ENCODE data around the gene SYT12. TPM values are rescaled to one million over a fixed set of nuclear protein-coding genes. Genes with fewer than 3 reads are reported as not detected.
"Not testable (repeated sequence)": the region's sequence is repeated elsewhere in the genome, so short reads cannot be mapped to it uniquely, and the experiment has no call there.

The SYT12 gene
- total RNA-seq, 1 donor from 2014 or later: not detected

- Histone ChIP-seq H3K27ac (no peak overlapping the region), H3K9me3 (no peaks in the 10 kb centered on the region), H3K27me3 (ENCODE audit: low read depth) (no peaks in the 10 kb centered on the region), H3K4me3 (no peak overlapping the region), H3K36me3 (no peaks in the 10 kb centered on the region), H3K4me1 (no peaks in the 10 kb centered on the region)
- no peak for TF ChIP-seq CTCF (IDR thresholded peaks at IDR 0.05)
- DNase-seq (no peak), ATAC-seq (no peak)
- intact Hi-C loops (cut with DNase I): no loop called here
These were observed 34.9 kb upstream of the SYT12 start for GRCh38 chr11:66987924-66988637.

DNA sequence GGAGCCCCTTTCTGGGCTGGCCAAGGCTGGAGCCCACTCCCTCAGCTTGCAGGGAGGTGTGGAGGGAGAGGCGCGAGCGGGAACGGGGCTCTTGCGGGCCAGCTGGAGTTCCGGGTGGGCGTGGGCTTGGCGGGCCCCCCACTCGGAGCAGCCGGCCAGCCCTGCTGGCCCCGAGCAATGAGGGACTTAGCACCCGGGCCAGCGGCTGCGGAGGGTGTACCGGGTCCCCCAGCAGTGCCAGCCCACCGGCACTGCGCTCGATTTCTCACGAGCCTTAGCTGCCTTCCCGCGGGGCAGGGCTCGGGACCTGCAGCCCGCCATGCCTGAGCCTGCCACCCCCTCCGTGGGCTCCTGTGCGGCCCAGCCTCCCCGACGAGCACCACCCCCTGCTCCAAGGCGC is 34.2 kb upstream of the SYT12 start:
- H3K27me3 ChIP-seq (ENCODE audit: low read depth); H3K9me3 ChIP-seq; DNase-seq; H3K36me3 ChIP-seq; intact Hi-C loops (cut with DNase I); H3K4me3 ChIP-seq; H3K4me1 ChIP-seq; ATAC-seq; H3K27ac ChIP-seq: not testable (repeated sequence)

DNA sequence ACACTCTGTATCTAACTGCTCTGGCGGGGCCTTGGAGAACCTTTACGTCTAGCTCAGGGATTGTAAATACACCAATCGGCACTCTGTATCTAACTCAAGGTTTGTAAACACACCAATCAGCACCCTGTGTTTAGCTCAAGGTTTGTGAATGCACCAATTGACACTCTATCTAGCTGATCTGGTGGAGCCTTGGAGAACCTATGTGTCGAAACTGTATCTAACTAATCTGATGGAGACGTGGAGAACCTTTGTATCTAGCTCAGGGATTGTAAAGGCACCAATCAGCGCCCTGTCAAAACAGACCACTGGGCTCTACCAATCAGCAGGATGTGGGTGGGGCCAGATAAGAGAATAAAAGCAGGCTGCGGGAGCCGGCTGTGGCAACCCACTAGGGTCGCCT is 33.6 kb upstream of the SYT12 start:
- H3K9me3 ChIP-seq; DNase-seq; H3K27ac ChIP-seq; H3K4me3 ChIP-seq; intact Hi-C loops (cut with DNase I); H3K36me3 ChIP-seq; H3K4me1 ChIP-seq; H3K27me3 ChIP-seq (ENCODE audit: low read depth); ATAC-seq: not testable (repeated sequence)

GRCh38 chr11:66992041-66992440 is 30.9 kb upstream of the SYT12 start:
- ATAC-seq (no peak), DNase-seq (no peak)
- H3K27me3 ChIP-seq (ENCODE audit: low read depth): no peaks in the 10 kb centered on the region
- no peak for TF ChIP-seq CTCF (IDR thresholded peaks at IDR 0.05)
- no peaks in the 10 kb centered on the region for H3K4me1 ChIP-seq
- no peak overlapping the region for H3K27ac ChIP-seq
- no peak overlapping the region for H3K4me3 ChIP-seq
- no peaks in the 10 kb centered on the region for H3K9me3 ChIP-seq
- intact Hi-C loops (cut with DNase I): no loop called here
- no peaks in the 10 kb centered on the region for H3K36me3 ChIP-seq

GRCh38 chr11:66996609-66997273 is 26.2 kb upstream of the SYT12 start:
- H3K4me3 ChIP-seq: no peak overlapping the region
- no peak for DNase-seq
- H3K27me3 ChIP-seq (ENCODE audit: low read depth): no peaks in the 10 kb centered on the region
- intact Hi-C loops (cut with DNase I): no loop called here
- no peak for TF ChIP-seq CTCF (IDR thresholded peaks at IDR 0.05)
- no peaks in the 10 kb centered on the region for H3K4me1 ChIP-seq
- H3K27ac ChIP-seq: no peak overlapping the region
- H3K9me3 ChIP-seq: no peaks in the 10 kb centered on the region
- ATAC-seq: peak in 1 of 2 donors; percentile 48
- H3K36me3 ChIP-seq: no peaks in the 10 kb centered on the region

DNA sequence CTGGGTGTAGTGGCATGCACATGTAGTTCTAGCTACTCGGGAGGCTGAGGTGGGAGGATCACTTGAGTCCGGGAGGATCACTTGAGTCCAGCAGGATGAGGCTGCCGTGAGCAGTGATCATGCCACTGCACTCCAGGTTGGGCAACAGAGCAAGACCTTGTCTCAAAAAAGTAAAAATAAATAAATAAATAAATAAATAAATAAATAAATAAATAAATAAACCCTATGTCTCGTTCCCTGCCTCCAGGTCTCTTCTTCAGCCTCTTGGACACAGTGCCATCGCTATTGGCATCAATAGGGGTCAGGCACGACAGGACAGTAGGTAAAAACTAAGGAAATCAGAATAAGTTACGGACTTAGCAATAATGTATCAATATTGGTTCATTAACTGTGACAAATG is 23.4 kb upstream of the SYT12 start:
- intact Hi-C loops (cut with DNase I): no loop called here
- TF ChIP-seq CTCF (IDR thresholded peaks at IDR 0.05): no peak
- ATAC-seq (no peak), DNase-seq (no peak)
- no peaks in the 10 kb centered on the region for H3K36me3 ChIP-seq
- no peaks in the 10 kb centered on the region for H3K4me1 ChIP-seq
- no peaks in the 10 kb centered on the region for H3K27me3 ChIP-seq (ENCODE audit: low read depth)
- H3K4me3 ChIP-seq: no peak overlapping the region
- H3K27ac ChIP-seq: no peak overlapping the region
- no peaks in the 10 kb centered on the region for H3K9me3 ChIP-seq
